Rectal smooth muscle tissue (tissue), 1 donor: ENCODE data around the gene DHCR7.

Source experiments
- H3K27ac ChIP-seq: one replicate; pipeline ENCODE4 v1.7.0; 2013; ENCODE audit warnings: low read depth, low read length, inconsistent platforms
- H3K27me3 ChIP-seq: one replicate; pipeline ENCODE4 v1.7.0; 2013; ENCODE audit warnings: low read length; ENCODE audit not compliant: control insufficient read depth, insufficient read depth
- H3K36me3 ChIP-seq: one replicate; pipeline ENCODE4 v1.7.0; 2013; ENCODE audit warnings: low read length; ENCODE audit not compliant: control insufficient read depth, insufficient read depth
- H3K4me1 ChIP-seq: one replicate; pipeline ENCODE4 v1.7.0; 2013; ENCODE audit warnings: low read length; ENCODE audit not compliant: control insufficient read depth, insufficient read depth
- H3K4me3 ChIP-seq: one replicate; pipeline ENCODE4 v1.7.0; 2013; ENCODE audit warnings: low read length
- H3K9ac ChIP-seq: one replicate; pipeline ENCODE4 v1.7.0; 2013; ENCODE audit warnings: low read length

The DHCR7 gene

GRCh38 chr11:71387784-71388636 lies 60.2 kb downstream of the DHCR7 start:
- H3K27ac ChIP-seq, result no peak overlapping the region
- no peak overlapping the region for H3K9ac ChIP-seq
- no peaks in the 10 kb centered on the region for H3K36me3 ChIP-seq
- no peaks in the 10 kb centered on the region for H3K27me3 ChIP-seq
- H3K4me1 ChIP-seq, result no peaks in the 10 kb centered on the region
- H3K4me3 ChIP-seq, result no peak overlapping the region

- Histone ChIP-seq H3K9ac (no peak overlapping the region), H3K4me3 (no peak overlapping the region), H3K4me1 (no peaks in the 10 kb centered on the region), H3K27me3 (no peaks in the 10 kb centered on the region), H3K27ac (no peak overlapping the region), H3K36me3 (no peaks in the 10 kb centered on the region)
Measured at GRCh38 chr11:71387200-71387599, 61.0 kb downstream of the DHCR7 start.

GRCh38 chr11:71386202-71386601 lies 62.0 kb downstream of the DHCR7 start:
- no peaks in the 10 kb centered on the region for H3K27me3 ChIP-seq
- no peak overlapping the region for H3K9ac ChIP-seq
- H3K4me3 ChIP-seq, result no peak overlapping the region
- H3K27ac ChIP-seq, result no peak overlapping the region
- no peaks in the 10 kb centered on the region for H3K36me3 ChIP-seq
- no peaks in the 10 kb centered on the region for H3K4me1 ChIP-seq

GRCh38 chr11:71385091-71385490 lies 63.1 kb downstream of the DHCR7 start:
- H3K27ac ChIP-seq, result no peak overlapping the region
- H3K9ac ChIP-seq, result no peak overlapping the region
- H3K36me3 ChIP-seq, result no peaks in the 10 kb centered on the region
- no peak overlapping the region for H3K4me3 ChIP-seq
- H3K4me1 ChIP-seq, result no peaks in the 10 kb centered on the region
- H3K27me3 ChIP-seq, result no peaks in the 10 kb centered on the region

GRCh38 chr11:71384561-71384960 lies 63.6 kb downstream of the DHCR7 start:
- H3K27me3 ChIP-seq, result no peaks in the 10 kb centered on the region
- H3K27ac ChIP-seq, result no peak overlapping the region
- H3K36me3 ChIP-seq, result no peaks in the 10 kb centered on the region
- no peaks in the 10 kb centered on the region for H3K4me1 ChIP-seq
- no peak overlapping the region for H3K4me3 ChIP-seq
- H3K9ac ChIP-seq, result no peak overlapping the region
